Lung (tissue), 12 donors: ENCODE results near the gene PLSCR1. TPM values are rescaled to one million over a fixed set of nuclear protein-coding genes. Genes with fewer than 3 reads are reported as not detected.

ENCODE experiments used
- ATAC-seq: fragments of 200-7000 bp; cut with Tn5 transposase; one replicate; pipeline ENCODE4 v1.9.1; 2020; ENCODE audit warnings: moderate number of reproducible peaks; ENCODE audit not compliant: insufficient read depth, low FRiP score
- DNase-seq, 3 donors: peaks; one replicate each; pipeline ENCODE4 v3.0.0-alpha.2; 2013 to 2017
- H3K27ac ChIP-seq, 2 donors: one replicate each; pipeline ENCODE4 v1.5.1; 2013; ENCODE audit warnings: mild to moderate bottlenecking in 2 of 2, moderate library complexity in 2 of 2, control low read depth in 1 of 2, inconsistent platforms in 1 of 2, low read depth in 1 of 2, low read length in 1 of 2
- H3K27me3 ChIP-seq, 3 donors: one replicate each; pipeline ENCODE4 v1.5.1; 2013; ENCODE audit warnings: low read length in 2 of 3; ENCODE audit not compliant: control insufficient read depth in 3 of 3, insufficient read depth in 3 of 3
- H3K36me3 ChIP-seq, 4 donors: one replicate each; pipeline ENCODE4 v1.5.1; 2013; ENCODE audit warnings: low read length in 4 of 4, mild to moderate bottlenecking in 1 of 4, moderate library complexity in 1 of 4; ENCODE audit not compliant: control insufficient read depth in 4 of 4, insufficient read depth in 4 of 4
- H3K4me1 ChIP-seq, 5 donors: one replicate each; pipeline ENCODE4 v1.5.1; 2013; ENCODE audit warnings: low read length in 5 of 5, mild to moderate bottlenecking in 2 of 5, moderate library complexity in 1 of 5; ENCODE audit not compliant: control insufficient read depth in 5 of 5, insufficient read depth in 5 of 5
- H3K4me3 ChIP-seq: one replicate; pipeline ENCODE4 v1.5.1; 2013; ENCODE audit warnings: mild to moderate bottlenecking, control low read depth, moderate library complexity
- H3K9ac ChIP-seq, 2 donors: one replicate each; pipeline ENCODE4 v1.5.1; 2013; ENCODE audit warnings: low read length in 2 of 2, control low read depth in 1 of 2; ENCODE audit not compliant: insufficient read depth in 1 of 2
- H3K9me3 ChIP-seq, 4 donors: one replicate each; pipeline ENCODE4 v1.5.1; 2013; ENCODE audit warnings: low read length in 3 of 4, mild to moderate bottlenecking in 1 of 4, moderate library complexity in 1 of 4; ENCODE audit not compliant: control insufficient read depth in 4 of 4, insufficient read depth in 3 of 4
- WGBS, 2 donors: extraction: QIAGEN DNeasy Blood & Tissue Kit; methylation state at CpG; one replicate each; pipeline ENCODE4 v1.1.7; 2013; 5-methylcytosine and 5-hydroxymethylcytosine counted together
- polyA plus RNA-seq, 2 donors: library from polyadenylated mRNA; stranded (reverse); fragments of 200-250 nt; gene quantifications; one replicate each; pipeline ENCODE4 v1.2.1, GENCODE V29; 2013
- total RNA-seq, 2 donors: library from RNA; depleted of rRNA in 1 of 2; stranded (reverse); fragments of >200 nt in 1 of 2; gene quantifications; one replicate each; pipeline ENCODE4 v1.2.1, GENCODE V29; 2014 to 2021
- TF ChIP-seq, protein P1 (sequence below): IDR thresholded peaks from 2 replicates; pipeline ENCODE4 v1.5.1; 2012; ENCODE audit warnings: mild to moderate bottlenecking; ENCODE audit errors: control extremely low read depth, extremely low read depth
- donor health status: control.
- donor health status: control.
- donor health status: Bipolar disorder and iron deficiency.
- donor health status: healthy.
- donor health status: DM: yes; HTN: yes; CAD: no.

The PLSCR1 gene
- total and polyA plus RNA-seq, 4 donors = 38.6 to 211 (median 108) TPM

DNA sequence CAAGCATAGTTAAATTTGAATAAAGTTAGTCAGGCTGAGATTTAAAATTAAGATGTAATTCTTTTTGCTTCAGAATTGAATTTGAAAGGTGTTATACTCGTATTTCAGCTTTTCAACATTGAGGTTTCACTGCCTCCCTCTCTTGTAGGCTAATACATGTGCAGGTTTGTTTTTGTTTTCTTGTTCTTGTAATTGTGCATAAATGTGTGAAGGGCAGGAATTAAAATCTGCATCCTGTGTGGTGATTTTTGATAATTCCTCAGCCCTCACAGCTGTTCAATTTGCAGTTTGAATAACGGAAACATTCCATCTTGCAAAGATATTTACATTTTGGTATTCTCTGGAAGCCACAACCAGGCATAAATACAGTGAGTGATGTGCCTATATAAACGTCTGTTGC is 24.9 kb upstream of the PLSCR1 start:
- ATAC-seq = no peak
- no peaks in the 10 kb centered on the region for H3K36me3 ChIP-seq
- TF ChIP-seq, protein P1, sequence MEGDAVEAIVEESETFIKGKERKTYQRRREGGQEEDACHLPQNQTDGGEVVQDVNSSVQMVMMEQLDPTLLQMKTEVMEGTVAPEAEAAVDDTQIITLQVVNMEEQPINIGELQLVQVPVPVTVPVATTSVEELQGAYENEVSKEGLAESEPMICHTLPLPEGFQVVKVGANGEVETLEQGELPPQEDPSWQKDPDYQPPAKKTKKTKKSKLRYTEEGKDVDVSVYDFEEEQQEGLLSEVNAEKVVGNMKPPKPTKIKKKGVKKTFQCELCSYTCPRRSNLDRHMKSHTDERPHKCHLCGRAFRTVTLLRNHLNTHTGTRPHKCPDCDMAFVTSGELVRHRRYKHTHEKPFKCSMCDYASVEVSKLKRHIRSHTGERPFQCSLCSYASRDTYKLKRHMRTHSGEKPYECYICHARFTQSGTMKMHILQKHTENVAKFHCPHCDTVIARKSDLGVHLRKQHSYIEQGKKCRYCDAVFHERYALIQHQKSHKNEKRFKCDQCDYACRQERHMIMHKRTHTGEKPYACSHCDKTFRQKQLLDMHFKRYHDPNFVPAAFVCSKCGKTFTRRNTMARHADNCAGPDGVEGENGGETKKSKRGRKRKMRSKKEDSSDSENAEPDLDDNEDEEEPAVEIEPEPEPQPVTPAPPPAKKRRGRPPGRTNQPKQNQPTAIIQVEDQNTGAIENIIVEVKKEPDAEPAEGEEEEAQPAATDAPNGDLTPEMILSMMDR = no peak
- WGBS, 2 donors = 62 to 79% methylated on average over 3 of the region's 3 CpGs
- no peak overlapping the region for H3K27ac ChIP-seq
- DNase-seq = no peak
- no peaks in the 10 kb centered on the region for H3K9me3 ChIP-seq
- H3K9ac ChIP-seq = no peak overlapping the region
- no peak overlapping the region for H3K4me3 ChIP-seq
- no peaks in the 10 kb centered on the region for H3K27me3 ChIP-seq
- no peaks in the 10 kb centered on the region for H3K4me1 ChIP-seq

DNA sequence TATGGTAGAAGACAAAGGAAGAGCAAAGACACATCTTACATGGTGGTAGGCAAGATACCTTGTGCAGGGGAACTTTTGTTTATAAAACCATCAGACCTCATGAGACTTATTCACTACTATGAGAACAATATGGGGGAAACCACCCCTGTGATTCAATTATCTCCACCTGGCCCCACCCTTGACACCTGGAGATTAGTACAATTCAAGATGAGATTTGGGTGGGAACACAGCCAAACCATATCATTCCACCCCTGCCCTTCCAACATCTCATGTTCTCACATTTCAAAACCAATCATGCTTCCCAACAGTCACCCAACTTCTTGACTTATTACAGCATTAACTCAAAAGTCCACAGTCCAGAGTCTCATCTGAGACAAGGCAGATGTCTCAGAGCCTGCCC is 21.7 kb upstream of the PLSCR1 start:
- Histone ChIP-seq H3K4me1 (no peaks in the 10 kb centered on the region), H3K9me3 (no peaks in the 10 kb centered on the region), H3K36me3 (no peaks in the 10 kb centered on the region), H3K4me3 (no peak overlapping the region), H3K9ac (no peak overlapping the region), H3K27me3 (no peaks in the 10 kb centered on the region), H3K27ac (no peak overlapping the region)
- DNase-seq (no peak), ATAC-seq (no peak)
- TF ChIP-seq, protein P1 = no peak

DNA sequence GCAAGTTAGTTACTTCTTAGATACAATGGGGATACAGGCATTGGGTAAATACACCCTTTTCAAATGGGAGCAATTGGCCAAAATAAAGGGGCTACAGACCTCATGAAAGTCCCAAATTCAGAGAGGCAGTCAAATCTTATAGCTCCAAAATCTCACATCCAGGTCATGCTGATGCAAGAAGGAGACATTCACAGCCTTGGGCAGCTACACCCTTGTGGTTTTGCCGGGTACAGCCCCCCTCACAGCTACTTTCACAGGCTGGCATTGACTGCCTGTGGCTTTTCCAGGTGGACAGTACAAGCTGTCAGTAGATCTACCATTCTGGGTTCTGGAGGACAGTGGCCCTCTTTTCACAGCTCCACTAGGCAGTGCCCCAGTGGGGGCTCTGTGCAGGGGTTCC is 17.5 kb upstream of the PLSCR1 start:
- H3K27me3 ChIP-seq = no peaks in the 10 kb centered on the region
- DNase-seq (no peak), ATAC-seq (no peak)
- no peak overlapping the region for H3K9ac ChIP-seq
- H3K27ac ChIP-seq = no peak overlapping the region
- H3K4me1 ChIP-seq = no peaks in the 10 kb centered on the region
- TF ChIP-seq, protein P1 = no peak
- H3K4me3 ChIP-seq = no peak overlapping the region
- WGBS, 2 donors = 56 to 74% methylated on average over 1 of the region's 1 CpG
- H3K9me3 ChIP-seq = no peaks in the 10 kb centered on the region
- H3K36me3 ChIP-seq = no peaks in the 10 kb centered on the region

DNA sequence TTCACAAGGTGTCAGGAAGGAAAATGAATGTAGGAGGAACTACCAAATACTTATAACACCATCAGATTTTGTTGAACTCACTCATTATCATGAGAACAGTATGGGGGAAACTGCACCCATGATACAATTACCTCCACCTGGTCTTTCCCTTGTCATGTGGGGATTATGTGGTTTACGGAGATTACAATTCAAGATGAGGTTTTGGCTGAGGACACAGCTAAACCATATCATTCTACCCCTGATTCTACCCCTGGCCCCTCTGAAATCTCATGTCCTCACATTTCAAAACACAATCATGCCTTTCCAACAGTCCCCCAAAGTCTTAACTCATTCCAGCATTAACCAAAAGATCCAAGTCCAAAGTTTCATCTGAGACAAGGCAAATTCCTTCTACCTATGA is 17.1 kb upstream of the PLSCR1 start:
- no peaks in the 10 kb centered on the region for H3K36me3 ChIP-seq
- TF ChIP-seq, protein P1 = no peak
- no peak overlapping the region for H3K9ac ChIP-seq
- H3K4me1 ChIP-seq = no peaks in the 10 kb centered on the region
- H3K9me3 ChIP-seq = no peaks in the 10 kb centered on the region
- 93 to 100% methylated on average over 1 of the region's 1 CpG for WGBS, 2 donors
- no peaks in the 10 kb centered on the region for H3K27me3 ChIP-seq
- DNase-seq (no peak), ATAC-seq (no peak)
- H3K4me3 ChIP-seq = no peak overlapping the region
- no peak overlapping the region for H3K27ac ChIP-seq
